OCI-LY7 (cell line): ENCODE results near the gene SRGAP2C.
"Not testable (repeated sequence)": the region's sequence is repeated elsewhere in the genome, so short reads cannot be mapped to it uniquely, and the experiment has no call there.

Experiments used
- EZH2phosphoT487 ChIP-seq: fragments of 200-600 bp; sonication (generic); IDR thresholded peaks from 2 replicates; pipeline ENCODE4 v1.6.1; 2018; ENCODE audit warnings: low read depth, borderline replicate concordance, mild to moderate bottlenecking, mixed run types, antibody characterized with exemption, low read length, moderate library complexity, mixed read lengths
- TF ChIP-seq, protein P1 (sequence below): fragments of 200-600 bp; sonication (generic); conservative IDR thresholded peaks from 2 replicates; pipeline ENCODE4 v1.5.1; 2014; ENCODE audit warnings: mild to moderate bottlenecking, antibody characterized with exemption, low read length, moderate library complexity, mixed read lengths

DNA sequence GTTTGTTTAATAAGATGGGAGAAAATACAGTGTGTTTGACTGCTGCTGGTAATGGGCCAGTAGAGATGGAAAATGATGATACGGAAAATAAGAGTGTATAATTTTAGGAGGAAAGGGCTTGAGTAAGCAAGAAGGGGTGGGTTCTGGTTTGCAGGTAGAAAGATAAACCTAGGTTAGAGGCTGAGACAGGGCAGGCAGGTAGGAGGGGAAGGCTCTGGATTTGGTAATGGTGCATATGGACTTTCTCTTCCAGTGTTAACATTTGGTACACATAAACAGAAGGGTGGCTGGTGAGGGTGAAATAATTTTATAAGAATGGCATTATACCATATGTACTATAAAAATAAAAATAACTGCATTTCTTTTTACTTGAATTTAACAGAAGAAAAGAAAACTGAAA is 84.5 kb downstream of the SRGAP2C start:
- TF ChIP-seq, protein P1, sequence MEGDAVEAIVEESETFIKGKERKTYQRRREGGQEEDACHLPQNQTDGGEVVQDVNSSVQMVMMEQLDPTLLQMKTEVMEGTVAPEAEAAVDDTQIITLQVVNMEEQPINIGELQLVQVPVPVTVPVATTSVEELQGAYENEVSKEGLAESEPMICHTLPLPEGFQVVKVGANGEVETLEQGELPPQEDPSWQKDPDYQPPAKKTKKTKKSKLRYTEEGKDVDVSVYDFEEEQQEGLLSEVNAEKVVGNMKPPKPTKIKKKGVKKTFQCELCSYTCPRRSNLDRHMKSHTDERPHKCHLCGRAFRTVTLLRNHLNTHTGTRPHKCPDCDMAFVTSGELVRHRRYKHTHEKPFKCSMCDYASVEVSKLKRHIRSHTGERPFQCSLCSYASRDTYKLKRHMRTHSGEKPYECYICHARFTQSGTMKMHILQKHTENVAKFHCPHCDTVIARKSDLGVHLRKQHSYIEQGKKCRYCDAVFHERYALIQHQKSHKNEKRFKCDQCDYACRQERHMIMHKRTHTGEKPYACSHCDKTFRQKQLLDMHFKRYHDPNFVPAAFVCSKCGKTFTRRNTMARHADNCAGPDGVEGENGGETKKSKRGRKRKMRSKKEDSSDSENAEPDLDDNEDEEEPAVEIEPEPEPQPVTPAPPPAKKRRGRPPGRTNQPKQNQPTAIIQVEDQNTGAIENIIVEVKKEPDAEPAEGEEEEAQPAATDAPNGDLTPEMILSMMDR = not testable (repeated sequence)
- not testable (repeated sequence) for TF ChIP-seq EZH2phosphoT487
